ENCODE results near the gene PLEKHO2.

Gene PLEKHO2

GRCh38 chr15:64894395-64895056 lies 52.8 kb downstream of the PLEKHO2 start:
- Histone ChIP-seq H3K27ac (ENCODE audit: low read depth, low read length, severe bottlenecking) (peak overlapping the region; percentile 84), H3K4me1 (ENCODE audit: control insufficient read depth, insufficient read depth, low read length, poor library complexity, severe bottlenecking) (peaks cover 40% of the 10 kb centered on the region), H3K36me3 (ENCODE audit: control insufficient read depth, insufficient read depth, low read length) (no peaks in the 10 kb centered on the region), H3K9me3 (ENCODE audit: control insufficient read depth, low read length) (no peaks in the 10 kb centered on the region), H3K4me3 (ENCODE audit: extremely low read depth, insufficient read depth, low read length, poor library complexity, severe bottlenecking) (peak overlapping the region; percentile 21)
- WGBS, 2 experiments (ENCODE audit: insufficient coverage in 2 of 2): 32 to 52% methylated on average over 10 to 17 of the region's 20 CpGs

GRCh38 chr15:64895285-64896065 lies 53.8 kb downstream of the PLEKHO2 start:
- Histone ChIP-seq H3K4me1 (ENCODE audit: control insufficient read depth, insufficient read depth, low read length, poor library complexity, severe bottlenecking) (peaks cover 40% of the 10 kb centered on the region), H3K36me3 (ENCODE audit: control insufficient read depth, insufficient read depth, low read length) (no peaks in the 10 kb centered on the region), H3K4me3 (ENCODE audit: extremely low read depth, insufficient read depth, low read length, poor library complexity, severe bottlenecking) (no peak overlapping the region), H3K27ac (ENCODE audit: low read depth, low read length, severe bottlenecking) (peak overlapping the region; percentile 17), H3K9me3 (ENCODE audit: control insufficient read depth, low read length) (no peaks in the 10 kb centered on the region)
- WGBS, 2 experiments (ENCODE audit: insufficient coverage in 2 of 2): 76 to 87% methylated on average over 3 of the region's 6 CpGs

GRCh38 chr15:64896371-64897069 lies 54.8 kb downstream of the PLEKHO2 start:
- WGBS, 2 experiments (ENCODE audit: insufficient coverage in 2 of 2): 94 to 97% methylated on average over 6 of the region's 6 CpGs
- Histone ChIP-seq H3K27ac (ENCODE audit: low read depth, low read length, severe bottlenecking) (no peak overlapping the region), H3K9me3 (ENCODE audit: control insufficient read depth, low read length) (peaks cover 9% of the 10 kb centered on the region), H3K36me3 (ENCODE audit: control insufficient read depth, insufficient read depth, low read length) (no peaks in the 10 kb centered on the region), H3K4me1 (ENCODE audit: control insufficient read depth, insufficient read depth, low read length, poor library complexity, severe bottlenecking) (peaks cover 40% of the 10 kb centered on the region), H3K4me3 (ENCODE audit: extremely low read depth, insufficient read depth, low read length, poor library complexity, severe bottlenecking) (no peak overlapping the region)

- Histone ChIP-seq H3K4me3 (ENCODE audit: extremely low read depth, insufficient read depth, low read length, poor library complexity, severe bottlenecking) (no peak overlapping the region), H3K4me1 (ENCODE audit: control insufficient read depth, insufficient read depth, low read length, poor library complexity, severe bottlenecking) (peaks cover 40% of the 10 kb centered on the region), H3K27ac (ENCODE audit: low read depth, low read length, severe bottlenecking) (peak overlapping the region; percentile 32), H3K9me3 (ENCODE audit: control insufficient read depth, low read length) (peaks cover 12% of the 10 kb centered on the region), H3K36me3 (ENCODE audit: control insufficient read depth, insufficient read depth, low read length) (no peaks in the 10 kb centered on the region)
- WGBS, 2 experiments (ENCODE audit: insufficient coverage in 2 of 2): 70 to 97% methylated on average over 1 to 5 of the region's 6 CpGs
Observed at GRCh38 chr15:64897345-64897985, 55.8 kb downstream of the PLEKHO2 start.

GRCh38 chr15:64898406-64898805 lies 56.7 kb downstream of the PLEKHO2 start:
- WGBS, 2 experiments (ENCODE audit: insufficient coverage in 2 of 2): 86 to 97% methylated on average over 3 of the region's 4 CpGs
- Histone ChIP-seq H3K36me3 (ENCODE audit: control insufficient read depth, insufficient read depth, low read length) (no peaks in the 10 kb centered on the region), H3K9me3 (ENCODE audit: control insufficient read depth, low read length) (peaks cover 12% of the 10 kb centered on the region), H3K4me3 (ENCODE audit: extremely low read depth, insufficient read depth, low read length, poor library complexity, severe bottlenecking) (no peak overlapping the region), H3K27ac (ENCODE audit: low read depth, low read length, severe bottlenecking) (peak overlapping the region; percentile 23), H3K4me1 (ENCODE audit: control insufficient read depth, insufficient read depth, low read length, poor library complexity, severe bottlenecking) (peaks cover 36% of the 10 kb centered on the region)

GRCh38 chr15:64901141-64901540 lies 59.4 kb downstream of the PLEKHO2 start:
- Histone ChIP-seq H3K4me1 (ENCODE audit: control insufficient read depth, insufficient read depth, low read length, poor library complexity, severe bottlenecking) (peaks cover 13% of the 10 kb centered on the region), H3K9me3 (ENCODE audit: control insufficient read depth, low read length) (peaks cover 12% of the 10 kb centered on the region), H3K4me3 (ENCODE audit: extremely low read depth, insufficient read depth, low read length, poor library complexity, severe bottlenecking) (no peak overlapping the region), H3K27ac (ENCODE audit: low read depth, low read length, severe bottlenecking) (no peak overlapping the region), H3K36me3 (ENCODE audit: control insufficient read depth, insufficient read depth, low read length) (no peaks in the 10 kb centered on the region)
- WGBS, 2 experiments (ENCODE audit: insufficient coverage in 2 of 2): 92 to 100% methylated on average over 3 of the region's 5 CpGs

GRCh38 chr15:64901914-64902313 lies 60.2 kb downstream of the PLEKHO2 start:
- Histone ChIP-seq H3K4me1 (ENCODE audit: control insufficient read depth, insufficient read depth, low read length, poor library complexity, severe bottlenecking) (peaks cover 10% of the 10 kb centered on the region), H3K27ac (ENCODE audit: low read depth, low read length, severe bottlenecking) (no peak overlapping the region), H3K4me3 (ENCODE audit: extremely low read depth, insufficient read depth, low read length, poor library complexity, severe bottlenecking) (no peak overlapping the region), H3K36me3 (ENCODE audit: control insufficient read depth, insufficient read depth, low read length) (no peaks in the 10 kb centered on the region), H3K9me3 (ENCODE audit: control insufficient read depth, low read length) (peaks cover 16% of the 10 kb centered on the region)
- WGBS, 2 experiments (ENCODE audit: insufficient coverage in 2 of 2): 80% methylated on average over 1 of the region's 2 CpGs; no CpG with 5 or more reads in 1 of the 2 experiments

GRCh38 chr15:64902863-64903262 lies 61.1 kb downstream of the PLEKHO2 start:
- Histone ChIP-seq H3K36me3 (ENCODE audit: control insufficient read depth, insufficient read depth, low read length) (no peaks in the 10 kb centered on the region), H3K27ac (ENCODE audit: low read depth, low read length, severe bottlenecking) (no peak overlapping the region), H3K9me3 (ENCODE audit: control insufficient read depth, low read length) (peaks cover 20% of the 10 kb centered on the region), H3K4me1 (ENCODE audit: control insufficient read depth, insufficient read depth, low read length, poor library complexity, severe bottlenecking) (peaks cover under 1% of the 10 kb centered on the region), H3K4me3 (ENCODE audit: extremely low read depth, insufficient read depth, low read length, poor library complexity, severe bottlenecking) (no peak overlapping the region)
- WGBS, 2 experiments (ENCODE audit: insufficient coverage in 2 of 2): 80% methylated on average over 1 of the region's 4 CpGs; no CpG with 5 or more reads in 1 of the 2 experiments

- H3K36me3 ChIP-seq (ENCODE audit: control insufficient read depth, insufficient read depth, low read length): no peaks in the 10 kb centered on the region
- H3K27ac ChIP-seq (ENCODE audit: low read depth, low read length, severe bottlenecking): no peak overlapping the region
- WGBS, 2 experiments (ENCODE audit: insufficient coverage in 2 of 2): 93 to 94% methylated on average over 3 to 4 of the region's 4 CpGs
- H3K4me3 ChIP-seq (ENCODE audit: extremely low read depth, insufficient read depth, low read length, poor library complexity, severe bottlenecking): no peak overlapping the region
- H3K4me1 ChIP-seq (ENCODE audit: control insufficient read depth, insufficient read depth, low read length, poor library complexity, severe bottlenecking): no peaks in the 10 kb centered on the region
- H3K9me3 ChIP-seq (ENCODE audit: control insufficient read depth, low read length): peaks cover 20% of the 10 kb centered on the region
Observed at GRCh38 chr15:64903326-64903950, 61.7 kb downstream of the PLEKHO2 start.

- Histone ChIP-seq H3K9me3 (ENCODE audit: control insufficient read depth, low read length) (peaks cover 20% of the 10 kb centered on the region), H3K27ac (ENCODE audit: low read depth, low read length, severe bottlenecking) (no peak overlapping the region), H3K36me3 (ENCODE audit: control insufficient read depth, insufficient read depth, low read length) (no peaks in the 10 kb centered on the region), H3K4me1 (ENCODE audit: control insufficient read depth, insufficient read depth, low read length, poor library complexity, severe bottlenecking) (no peaks in the 10 kb centered on the region), H3K4me3 (ENCODE audit: extremely low read depth, insufficient read depth, low read length, poor library complexity, severe bottlenecking) (no peak overlapping the region)
- 83 to 100% methylated on average over 1 to 2 of the region's 4 CpGs for WGBS, 2 experiments (ENCODE audit: insufficient coverage in 2 of 2)
Observed at GRCh38 chr15:64904189-64904588, 62.5 kb downstream of the PLEKHO2 start.

Measured in mesodermal cell (in vitro differentiated cells).